NCI-H345 treated with DMSO at 0.1 percent for 48 hours (cell line): Measurements from ENCODE around the gene CREBRF.
A peak's percentile ranks its signal among the peaks of the same experiment; 100 is the strongest.
"Not testable (repeated sequence)": the region's sequence is repeated elsewhere in the genome, so short reads cannot be mapped to it uniquely, and the experiment has no call there.

Source experiments
- DNase-seq: peaks from one replicate; lab custom pipeline; 2025; ENCODE audit not compliant: unreplicated experiment; lab: John Stamatoyannopoulos, UW

CREBRF gene

GRCh38 chr5:173055983-173056782, at the start of gene CREBRF:
Gene CREBRF (plus strand): TSS chr5:173056352. CDS start chr5:173080776, 24,424 bp downstream.
- peak; percentile 91 for DNase-seq

- no peak for DNase-seq
These were observed 46.1 kb upstream of the CREBRF start for GRCh38 chr5:173010021-173010420.

DNA sequence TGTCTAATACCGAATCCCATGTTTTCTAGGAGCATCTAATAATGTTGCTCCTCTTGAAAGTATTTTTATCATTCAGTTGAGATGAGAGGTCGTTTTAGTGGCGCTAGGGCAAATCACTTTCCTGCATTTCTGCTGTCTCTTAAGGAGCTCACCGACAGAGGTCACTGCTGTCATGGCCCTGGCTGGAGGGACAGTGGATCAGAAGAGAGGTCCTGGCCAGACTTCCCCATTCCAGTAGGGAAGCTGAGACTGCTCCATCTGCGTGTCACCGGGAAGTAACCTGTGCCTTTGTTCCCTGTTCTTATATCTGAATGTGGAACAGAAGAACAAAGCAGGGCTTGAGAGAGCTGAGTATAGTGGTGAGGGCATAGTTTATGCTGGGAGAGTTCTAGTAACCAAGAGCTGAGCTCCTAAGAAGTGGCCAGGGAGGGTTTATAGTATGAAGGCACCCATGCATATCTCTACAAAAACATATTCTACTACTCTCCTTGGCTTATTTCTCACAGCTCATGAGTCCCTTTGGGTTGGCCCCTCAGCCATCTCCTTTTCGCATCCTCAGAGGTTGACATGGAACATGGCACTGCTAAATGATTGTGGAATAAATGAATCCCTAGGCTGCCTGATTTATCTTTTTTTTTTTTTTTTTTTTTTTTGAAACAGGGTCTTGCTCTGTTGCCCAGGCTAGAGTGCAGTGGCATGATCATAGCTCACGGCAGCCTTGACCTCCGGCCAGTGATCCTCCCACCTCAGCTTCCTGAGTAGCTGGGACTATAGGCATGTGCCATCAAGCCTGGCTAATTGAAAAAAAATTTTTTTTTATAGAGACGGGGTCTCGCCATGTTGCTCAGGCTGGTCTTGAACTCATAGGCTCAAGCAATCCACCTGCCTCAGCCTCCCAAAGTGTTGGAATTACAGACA, 45.3 kb upstream of the CREBRF start:
- no peak for DNase-seq

- no peak for DNase-seq
These were observed 44.6 kb upstream of the CREBRF start for GRCh38 chr5:173011566-173011965.

GRCh38 chr5:173012882-173013281, 43.3 kb upstream of the CREBRF start:
- no peak for DNase-seq

DNA sequence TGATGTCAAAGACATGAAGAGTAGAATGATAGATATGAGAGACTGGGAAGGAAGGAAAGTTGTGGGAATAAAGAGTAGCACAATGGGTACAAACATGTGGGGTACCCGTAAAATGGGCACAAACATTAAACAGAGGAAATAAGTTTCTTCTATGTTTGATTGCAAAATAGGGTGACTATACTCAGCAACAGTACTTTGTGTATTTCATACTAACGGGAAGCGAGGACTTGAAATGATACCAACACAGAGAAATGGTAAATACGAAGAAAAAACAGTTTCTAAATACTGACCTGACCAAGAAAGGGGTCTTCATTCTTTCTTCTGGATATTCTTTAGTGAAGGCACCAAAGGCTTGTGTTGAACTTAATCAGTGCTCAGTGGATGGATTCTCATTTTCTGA, 41.5 kb upstream of the CREBRF start:
- DNase-seq, result no peak

GRCh38 chr5:173015192-173015591, 41.0 kb upstream of the CREBRF start:
- no peak for DNase-seq

- DNase-seq, result no peak
These were observed 40.3 kb upstream of the CREBRF start for GRCh38 chr5:173015598-173016455.

GRCh38 chr5:173016598-173017046, 39.5 kb upstream of the CREBRF start:
- DNase-seq, result no peak

DNA sequence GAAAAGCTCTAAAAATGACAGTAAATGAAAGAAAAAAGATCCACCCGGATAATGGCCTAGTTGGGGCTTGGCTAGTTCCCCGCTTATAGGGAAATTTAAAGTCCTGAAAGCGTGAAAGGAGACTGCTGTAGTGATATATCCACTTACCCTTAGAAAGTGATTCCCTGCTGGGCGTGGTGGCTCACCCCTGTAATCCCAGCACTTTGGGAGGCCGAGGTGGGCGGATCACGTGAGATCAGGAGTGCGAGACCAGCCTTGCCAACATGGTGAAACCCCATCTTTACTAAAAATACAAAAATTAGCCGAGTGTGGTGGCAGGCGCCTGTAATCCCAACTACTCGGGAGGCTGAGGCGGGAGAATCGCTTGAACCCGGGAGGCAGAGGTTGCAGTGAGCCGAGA, 39.1 kb upstream of the CREBRF start:
- DNase-seq, result not testable (repeated sequence)

DNA sequence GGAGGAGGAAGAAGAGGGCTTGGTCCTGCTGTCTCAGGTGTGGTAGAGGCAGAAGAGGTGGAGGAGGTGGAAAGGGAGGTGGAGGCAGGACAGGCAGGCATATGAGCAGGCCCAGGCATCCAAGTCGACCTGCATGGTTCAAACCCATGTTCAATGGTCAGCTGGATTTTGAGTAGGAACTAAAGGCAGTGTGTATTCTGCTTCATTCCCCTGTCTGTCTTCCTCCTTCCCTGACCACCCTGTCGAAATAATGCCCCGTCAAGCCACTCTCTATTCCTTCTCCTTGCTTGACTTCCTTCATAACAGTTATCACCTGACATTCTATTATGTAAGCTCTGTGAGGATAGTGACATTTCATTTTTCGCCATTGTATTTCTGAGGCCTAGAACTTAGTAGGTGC, 37.8 kb upstream of the CREBRF start:
- no peak for DNase-seq

GRCh38 chr5:173020154-173020581, 36.0 kb upstream of the CREBRF start:
- DNase-seq, result no peak

- no peak for DNase-seq
These were observed 35.5 kb upstream of the CREBRF start for GRCh38 chr5:173020643-173021042.

- DNase-seq, result no peak
These were observed 30.5 kb upstream of the CREBRF start for GRCh38 chr5:173025651-173026050.

DNA sequence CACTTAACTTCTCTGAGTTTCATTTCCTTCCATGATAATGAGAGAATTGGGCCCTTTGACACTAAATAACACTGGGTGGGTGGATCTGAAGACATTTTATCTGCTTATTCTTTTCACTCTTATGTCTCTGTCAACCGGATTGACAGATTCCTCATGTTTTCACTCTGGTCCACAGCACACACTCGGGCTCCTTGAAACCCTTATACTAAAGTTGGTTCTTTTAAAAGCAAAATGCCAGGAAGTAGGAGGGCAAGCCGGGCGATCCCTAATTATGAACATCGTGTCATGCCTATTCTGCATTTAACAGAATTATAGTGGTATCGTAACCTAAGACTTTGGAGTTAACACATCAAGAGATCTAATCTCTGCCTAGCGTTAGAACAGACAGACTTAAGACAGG, 28.2 kb upstream of the CREBRF start:
- DNase-seq, result no peak

- DNase-seq, result no peak
These were observed 27.3 kb upstream of the CREBRF start for GRCh38 chr5:173028811-173029327.

DNA sequence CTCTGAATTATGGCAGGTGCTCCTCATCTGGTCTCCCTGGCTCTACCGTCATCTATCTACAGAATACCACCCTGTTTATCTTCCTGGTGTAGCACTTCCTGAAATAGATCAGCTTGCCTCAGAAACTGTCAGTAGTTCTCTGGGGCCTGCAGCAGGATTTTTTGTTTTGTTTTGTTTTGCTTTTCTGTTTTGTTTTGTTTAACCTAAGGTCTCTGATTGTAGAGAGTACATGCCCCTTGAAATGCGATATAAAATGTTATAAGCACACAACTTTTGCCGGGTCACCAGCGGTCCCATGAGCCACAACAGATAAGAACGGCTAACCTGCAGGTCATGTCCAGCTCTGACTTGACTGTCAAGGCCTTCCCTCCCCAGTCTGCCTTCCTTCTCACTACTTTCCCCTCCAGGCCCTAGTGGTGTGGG, 26.6 kb upstream of the CREBRF start:
- no peak for DNase-seq

DNA sequence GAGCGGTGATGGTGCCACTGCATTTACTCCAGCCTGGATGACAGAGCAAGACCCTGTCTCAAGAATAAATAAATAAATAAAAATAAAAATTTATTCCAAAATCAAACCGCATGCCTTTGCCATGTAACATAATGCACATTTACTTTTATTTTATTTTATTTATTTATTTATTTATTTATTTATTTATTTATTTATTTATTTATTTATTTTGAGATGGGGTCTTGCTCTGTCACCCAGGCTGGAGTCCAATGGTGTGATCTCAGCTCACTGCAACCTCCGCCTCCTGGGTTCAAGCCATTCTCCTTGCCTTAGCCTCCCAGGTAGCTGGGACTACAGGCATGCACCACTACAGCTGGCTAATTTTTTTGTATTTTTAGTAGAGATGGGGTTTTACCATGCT, 24.1 kb upstream of the CREBRF start:
- not testable (repeated sequence) for DNase-seq

DNA sequence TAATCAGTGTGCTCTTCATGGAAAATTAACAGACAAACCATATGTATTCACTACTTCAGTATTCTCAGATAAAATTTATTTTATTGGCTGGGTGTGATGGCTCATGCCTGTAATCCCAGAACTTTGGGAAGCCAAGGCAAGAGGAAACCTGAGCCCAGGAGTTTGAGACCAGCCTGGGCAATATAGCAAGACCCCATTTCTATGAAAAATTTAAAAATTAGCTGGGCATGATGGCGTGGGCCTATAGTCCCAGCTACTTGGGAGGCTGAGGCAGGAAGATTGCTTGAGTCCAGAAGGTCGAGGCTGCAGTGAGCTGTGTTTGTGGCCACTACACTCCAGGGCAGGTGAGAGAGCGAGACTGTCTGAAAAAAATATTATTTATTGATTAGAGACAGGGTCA, 23.4 kb upstream of the CREBRF start:
- no peak for DNase-seq

GRCh38 chr5:173033923-173034322, 22.2 kb upstream of the CREBRF start:
- no peak for DNase-seq
